ENCODE results near the gene SLC25A25. TPM values are rescaled to one million over a fixed set of nuclear protein-coding genes. Genes with fewer than 3 reads are reported as not detected.

The SLC25A25 gene
- polyA plus RNA-seq, 1 experiment: 12.9 TPM

GRCh38 chr9:128057724-128058409 is 10.2 kb upstream of the SLC25A25 start:
- CTCF ChIA-PET: interaction anchor here (0.5 to 2.1 kb wide), 6 partner anchors 9 to 114 kb away, joined by 3 to 8 read pairs (median 6); partner anchors contain the start of gene NAIF1
- POLR2A ChIA-PET: no interaction called here
- Histone ChIP-seq H3K36me3 (ENCODE audit: control insufficient read depth, insufficient read depth, low read length) (peaks cover 2% of the 10 kb centered on the region), H3K4me3 (ENCODE audit: low read depth, low read length) (no peak overlapping the region), H3K27me3 (ENCODE audit: control insufficient read depth, insufficient read depth, low read length) (no peaks in the 10 kb centered on the region)
- no peak for TF ChIP-seq CTCF (IDR thresholded peaks at IDR 0.05; ENCODE audit: insufficient read depth, low read depth, low read length)
- no peak for DNase-seq (ENCODE audit: low read depth)

- peaks cover 8% of the 10 kb centered on the region for H3K36me3 ChIP-seq (ENCODE audit: control insufficient read depth, insufficient read depth, low read length)
- no peak overlapping the region for H3K4me3 ChIP-seq (ENCODE audit: low read depth, low read length)
- ChIA-PET CTCF (no interaction called here), POLR2A (no interaction called here)
- TF ChIP-seq CTCF (IDR thresholded peaks at IDR 0.05; ENCODE audit: insufficient read depth, low read depth, low read length): no peak
- DNase-seq (ENCODE audit: low read depth): no peak
- H3K27me3 ChIP-seq (ENCODE audit: control insufficient read depth, insufficient read depth, low read length): no peaks in the 10 kb centered on the region
Observed at GRCh38 chr9:128059365-128059983, 8.6 kb upstream of the SLC25A25 start.

GRCh38 chr9:128061275-128061960 is 6.6 kb upstream of the SLC25A25 start:
- POLR2A ChIA-PET: no interaction called here
- peaks cover 8% of the 10 kb centered on the region for H3K36me3 ChIP-seq (ENCODE audit: control insufficient read depth, insufficient read depth, low read length)
- CTCF ChIA-PET: interaction anchor here (0.9 to 1.3 kb wide), 2 partner anchors 18 to 118 kb away, joined by 3 read pairs; no protein-coding TSS in a partner anchor

GRCh38 chr9:128062279-128062678 is 5.8 kb upstream of the SLC25A25 start:
- Histone ChIP-seq H3K36me3 (ENCODE audit: control insufficient read depth, insufficient read depth, low read length) (peaks cover 8% of the 10 kb centered on the region), H3K27me3 (ENCODE audit: control insufficient read depth, insufficient read depth, low read length) (no peaks in the 10 kb centered on the region), H3K4me3 (ENCODE audit: low read depth, low read length) (no peak overlapping the region)
- ChIA-PET POLR2A (no interaction called here), CTCF (interaction anchor here (1.3 kb wide), 1 partner anchor 119 kb away, joined by 3 read pairs; no protein-coding TSS in a partner anchor)
- no peak for TF ChIP-seq CTCF (IDR thresholded peaks at IDR 0.05; ENCODE audit: insufficient read depth, low read depth, low read length)
- no peak for DNase-seq (ENCODE audit: low read depth)

More at GRCh38 chr9:128061275-128061960, 6.6 kb upstream of the SLC25A25 start:
- TF ChIP-seq CTCF (IDR thresholded peaks at IDR 0.05; ENCODE audit: insufficient read depth, low read depth, low read length): no peak
- Histone ChIP-seq H3K4me3 (ENCODE audit: low read depth, low read length) (no peak overlapping the region), H3K27me3 (ENCODE audit: control insufficient read depth, insufficient read depth, low read length) (no peaks in the 10 kb centered on the region)
- DNase-seq (ENCODE audit: low read depth): no peak

Measured in BJ (cell line).